H9 (cell line): ENCODE data around the gene TSGA10IP. TPM values are rescaled to one million over a fixed set of nuclear protein-coding genes. Genes with fewer than 3 reads are reported as not detected.

Source experiments
- DNase-seq: peaks from one replicate; pipeline ENCODE4 v3.0.0-alpha.2; 2017
- H2AFZ ChIP-seq: one replicate; pipeline ENCODE4 v1.6.1; 2013; ENCODE audit warnings: mild to moderate bottlenecking, low read length, control low read depth, moderate library complexity
- H2AK5ac ChIP-seq: 2 replicates; pipeline ENCODE4 v1.6.1; 2013; ENCODE audit warnings: low read length, control low read depth, mixed read lengths; ENCODE audit not compliant: insufficient read length
- H2BK120ac ChIP-seq: one replicate; pipeline ENCODE4 v1.6.1; 2013; ENCODE audit warnings: low read depth, mild to moderate bottlenecking, low read length, control low read depth, inconsistent platforms; ENCODE audit not compliant: poor library complexity, severe bottlenecking
- H2BK12ac ChIP-seq: 2 replicates; pipeline ENCODE4 v1.6.1; 2013; ENCODE audit warnings: low read length, control low read depth, mixed read lengths, low read depth; ENCODE audit not compliant: insufficient read length
- H2BK15ac ChIP-seq: 2 replicates; pipeline ENCODE4 v1.6.1; 2013; ENCODE audit warnings: low read depth, low read length, control low read depth
- H2BK20ac ChIP-seq: one replicate; pipeline ENCODE4 v1.6.1; 2013; ENCODE audit warnings: low read depth, mild to moderate bottlenecking, low read length, control low read depth, inconsistent platforms; ENCODE audit not compliant: poor library complexity, severe bottlenecking
- H2BK5ac ChIP-seq: 2 replicates; pipeline ENCODE4 v1.6.1; 2013; ENCODE audit warnings: low read length, control low read depth, mixed read lengths; ENCODE audit not compliant: insufficient read length
- H3K14ac ChIP-seq: 2 replicates; pipeline ENCODE4 v1.6.1; 2013; ENCODE audit warnings: low read length, control low read depth; ENCODE audit not compliant: insufficient read depth
- H3K18ac ChIP-seq: 2 replicates; pipeline ENCODE4 v1.6.1; 2013; ENCODE audit warnings: low read depth, mild to moderate bottlenecking, mixed read lengths, low read length, control low read depth; ENCODE audit not compliant: insufficient read length
- H3K23ac ChIP-seq: 2 replicates; pipeline ENCODE4 v1.6.1; 2013; ENCODE audit warnings: low read length, control low read depth, mixed read lengths, low read depth; ENCODE audit not compliant: insufficient read length
- H3K23me2 ChIP-seq: 2 replicates; pipeline ENCODE4 v1.6.1; 2013; ENCODE audit warnings: low read depth, mild to moderate bottlenecking, mixed read lengths, low read length, control low read depth; ENCODE audit not compliant: insufficient read length, poor library complexity, severe bottlenecking
- H3K27ac ChIP-seq: 2 replicates; pipeline ENCODE4 v1.5.1; 2013; ENCODE audit warnings: low read length, control low read depth, mixed read lengths, low read depth; ENCODE audit not compliant: insufficient read length
- H3K27me3 ChIP-seq: 2 replicates; pipeline ENCODE4 v1.6.1; 2013; ENCODE audit warnings: low read length, control low read depth, inconsistent platforms; ENCODE audit not compliant: insufficient read depth
- H3K4ac ChIP-seq: 2 replicates; pipeline ENCODE4 v1.6.1; 2013; ENCODE audit warnings: low read depth, mild to moderate bottlenecking, control low read depth, inconsistent platforms, low read length, moderate library complexity
- H3K4me1 ChIP-seq: 2 replicates; pipeline ENCODE4 v1.6.1; 2013; ENCODE audit warnings: low read length, control low read depth, inconsistent platforms; ENCODE audit not compliant: insufficient read depth
- H3K4me2 ChIP-seq: 2 replicates; pipeline ENCODE4 v1.6.1; 2013; ENCODE audit warnings: low read length, control low read depth, mixed read lengths; ENCODE audit not compliant: insufficient read length, insufficient read depth
- H3K56ac ChIP-seq: 2 replicates; pipeline ENCODE4 v1.6.1; 2013; ENCODE audit warnings: low read depth, mild to moderate bottlenecking, mixed read lengths, low read length, control low read depth; ENCODE audit not compliant: insufficient read length
- H3K79me1 ChIP-seq: 2 replicates; pipeline ENCODE4 v1.6.1; 2013; ENCODE audit warnings: low read depth, mild to moderate bottlenecking, moderate library complexity, low read length, control low read depth, inconsistent platforms; ENCODE audit not compliant: insufficient read depth, poor library complexity, severe bottlenecking
- H3K79me2 ChIP-seq: 2 replicates; pipeline ENCODE4 v1.6.1; 2013; ENCODE audit warnings: low read length, control low read depth, inconsistent platforms; ENCODE audit not compliant: insufficient read depth
- H3K9ac ChIP-seq: 2 replicates; pipeline ENCODE4 v1.6.1; 2013; ENCODE audit warnings: low read length, control low read depth, mixed read lengths; ENCODE audit not compliant: insufficient read length; ENCODE audit errors: extremely low read depth
- H3K9me3 ChIP-seq: one replicate; pipeline ENCODE4 v1.6.1; 2013; ENCODE audit warnings: low read depth, low read length, inconsistent platforms; ENCODE audit not compliant: control insufficient read depth
- H3T11ph ChIP-seq: one replicate; pipeline ENCODE4 v1.6.1; 2013; ENCODE audit warnings: mild to moderate bottlenecking, low read length, control low read depth, inconsistent platforms
- H4K20me1 ChIP-seq: one replicate; pipeline ENCODE4 v1.6.1; 2013; ENCODE audit not compliant: control insufficient read depth, insufficient read length, insufficient read depth
- H4K5ac ChIP-seq: 2 replicates; pipeline ENCODE4 v1.6.1; 2013; ENCODE audit warnings: low read depth, mild to moderate bottlenecking, mixed read lengths, low read length, control low read depth; ENCODE audit not compliant: insufficient read length
- H4K8ac ChIP-seq: replicated peaks from 2 replicates; pipeline ENCODE4 v1.6.1; 2013; ENCODE audit warnings: low read length, control low read depth, mixed read lengths, low read depth; ENCODE audit not compliant: insufficient read length
- H4K91ac ChIP-seq: 2 replicates; pipeline ENCODE4 v1.6.1; 2013; ENCODE audit warnings: low read depth, mild to moderate bottlenecking, moderate library complexity, mixed read lengths, low read length, control low read depth; ENCODE audit not compliant: insufficient read length
- H3K27ac Mint-ChIP-seq, 3 experiments: 2 replicates in 2 of 3; 3 replicates in 1 of 3; pipeline ENCODE4 v1.8.0; 2020 to 2021; ENCODE audit warnings: mixed read lengths in 3 of 3, mild to moderate bottlenecking in 1 of 3, moderate library complexity in 1 of 3
- H3K27me3 Mint-ChIP-seq: 2 replicates; pipeline ENCODE4 v1.8.0; 2021; ENCODE audit warnings: low read depth, mild to moderate bottlenecking, moderate library complexity, mixed read lengths
- H3K36me3 Mint-ChIP-seq, 3 experiments: 2 replicates in 2 of 3; 3 replicates in 1 of 3; pipeline ENCODE4 v1.8.0; 2020 to 2021; ENCODE audit warnings: low read depth in 3 of 3, mixed read lengths in 3 of 3; ENCODE audit not compliant: insufficient read depth in 1 of 3
- H3K4me1 Mint-ChIP-seq, 2 experiments: 2 replicates each; pipeline ENCODE4 v1.8.0; 2020; ENCODE audit warnings: mixed read lengths in 2 of 2
- H3K4me3 Mint-ChIP-seq, 2 experiments: 2 replicates in 1 of 2; 3 replicates in 1 of 2; pipeline ENCODE4 v1.8.0; 2020 to 2021; ENCODE audit warnings: mild to moderate bottlenecking in 2 of 2, mixed read lengths in 2 of 2, moderate library complexity in 1 of 2
- H3K9me3 Mint-ChIP-seq, 2 experiments: 2 replicates in 1 of 2; 3 replicates in 1 of 2; pipeline ENCODE4 v1.8.0; 2020; ENCODE audit warnings: mild to moderate bottlenecking in 2 of 2, mixed read lengths in 2 of 2, moderate library complexity in 1 of 2
- whole genome bisulfite sequencing: extraction: QIAGEN DNeasy Blood & Tissue Kit; methylation state at CpG from one replicate; pipeline ENCODE4 v1.1.7; 2013; ENCODE audit warnings: missing lambda C conversion rate, low lambda C conversion rate, mixed read lengths; ENCODE audit not compliant: insufficient read length; ENCODE audit errors: extremely low coverage; 5-methylcytosine and 5-hydroxymethylcytosine counted together
- total RNA-seq: library from RNA; stranded (reverse); gene quantifications from 2 replicates; pipeline ENCODE4 v1.2.1, GENCODE V29; 2021
- TF ChIP-seq, protein P1 (sequence below): fragments of 200-600 bp; sonication (generic); conservative IDR thresholded peaks from 3 replicates; pipeline ENCODE4 v1.8.0; 2021; ENCODE audit warnings: antibody characterized with exemption, mild to moderate bottlenecking

The TSGA10IP gene
- total RNA-seq, 1 experiment from 2014 or later, result 2.2 TPM

DNA sequence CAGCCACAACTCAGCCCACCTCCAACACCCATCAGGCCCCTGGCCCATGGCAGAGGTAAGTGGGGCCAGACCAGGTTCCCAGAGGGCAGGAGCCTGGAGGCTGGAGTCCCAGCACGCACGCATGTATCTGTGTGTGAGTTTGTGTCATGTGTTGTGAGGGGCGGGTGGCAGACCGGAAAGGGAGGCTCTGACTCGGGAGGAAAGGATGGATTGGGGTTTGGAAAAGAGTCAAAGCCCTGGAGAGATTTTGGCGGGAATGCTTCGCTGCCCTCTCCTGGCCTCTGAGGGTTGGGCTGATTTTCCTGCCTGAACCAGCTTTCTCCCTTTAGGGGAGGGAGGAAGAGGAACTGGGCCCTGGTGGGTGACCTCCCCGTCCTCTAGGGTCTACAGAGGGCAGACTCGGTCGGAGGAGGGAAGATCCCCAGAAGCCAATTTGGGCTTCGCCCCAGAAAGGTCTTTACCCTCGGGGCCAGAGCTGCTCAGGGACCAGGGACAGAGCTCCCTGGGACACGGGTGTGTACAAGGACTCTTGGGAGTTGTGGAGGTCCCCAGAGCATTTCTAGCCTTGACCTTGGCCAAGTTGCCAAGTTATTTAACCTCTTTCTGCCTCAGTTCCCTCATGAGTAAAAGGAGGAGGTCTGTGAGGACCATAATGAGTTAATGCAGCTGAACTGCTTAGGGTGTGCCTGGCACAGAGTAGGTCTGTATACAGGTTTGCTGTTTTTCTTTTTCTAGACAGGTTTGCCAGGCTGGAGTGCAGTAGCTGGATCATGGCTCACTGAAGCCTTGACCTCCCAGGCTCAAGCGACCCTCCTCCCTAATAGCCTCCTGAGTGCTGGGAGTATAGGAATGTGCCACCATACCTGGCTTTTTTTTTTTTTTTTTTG is 33.4 kb upstream of the TSGA10IP start:
- H3K4me1 ChIP-seq, result no peaks in the 10 kb centered on the region; the same call in 1 of the 2 replicates
- no peak overlapping the region for H2BK15ac ChIP-seq
- H3K9ac ChIP-seq, result no peak overlapping the region
- no peaks in the 10 kb centered on the region for H3K9me3 ChIP-seq
- H3K14ac ChIP-seq, result peak overlapping the region; percentile 44
- H4K20me1 ChIP-seq, result no peaks in the 10 kb centered on the region
- TF ChIP-seq, protein P1, sequence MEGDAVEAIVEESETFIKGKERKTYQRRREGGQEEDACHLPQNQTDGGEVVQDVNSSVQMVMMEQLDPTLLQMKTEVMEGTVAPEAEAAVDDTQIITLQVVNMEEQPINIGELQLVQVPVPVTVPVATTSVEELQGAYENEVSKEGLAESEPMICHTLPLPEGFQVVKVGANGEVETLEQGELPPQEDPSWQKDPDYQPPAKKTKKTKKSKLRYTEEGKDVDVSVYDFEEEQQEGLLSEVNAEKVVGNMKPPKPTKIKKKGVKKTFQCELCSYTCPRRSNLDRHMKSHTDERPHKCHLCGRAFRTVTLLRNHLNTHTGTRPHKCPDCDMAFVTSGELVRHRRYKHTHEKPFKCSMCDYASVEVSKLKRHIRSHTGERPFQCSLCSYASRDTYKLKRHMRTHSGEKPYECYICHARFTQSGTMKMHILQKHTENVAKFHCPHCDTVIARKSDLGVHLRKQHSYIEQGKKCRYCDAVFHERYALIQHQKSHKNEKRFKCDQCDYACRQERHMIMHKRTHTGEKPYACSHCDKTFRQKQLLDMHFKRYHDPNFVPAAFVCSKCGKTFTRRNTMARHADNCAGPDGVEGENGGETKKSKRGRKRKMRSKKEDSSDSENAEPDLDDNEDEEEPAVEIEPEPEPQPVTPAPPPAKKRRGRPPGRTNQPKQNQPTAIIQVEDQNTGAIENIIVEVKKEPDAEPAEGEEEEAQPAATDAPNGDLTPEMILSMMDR, result peak; percentile 59
- no peak overlapping the region for H3K27ac ChIP-seq
- no peak overlapping the region for H2AK5ac ChIP-seq
- H3K23ac ChIP-seq, result no peak overlapping the region
- H3K79me2 ChIP-seq, result no peaks in the 10 kb centered on the region
- no peak overlapping the region for H2BK12ac ChIP-seq
- no peak overlapping the region for H2BK5ac ChIP-seq
- H2BK20ac ChIP-seq, result no peak overlapping the region
- H3K18ac ChIP-seq, result peak overlapping the region; percentile 45
- H3K79me1 ChIP-seq, result no peaks in the 10 kb centered on the region
- H4K8ac ChIP-seq, result no peak overlapping the region
- H2BK120ac ChIP-seq, result no peak overlapping the region
- Mint-ChIP-seq H3K4me3 (peak overlapping the region in 1 of 2 experiments; percentile 34; a peak in 1 of 5 replicates), H3K36me3 (peaks cover 0 to 2% (median 2%) of the 10 kb centered on the region in 3 experiments; a peak in 2 of 7 replicates), H3K4me1 (peaks cover 16 to 18% of the 10 kb centered on the region in 2 experiments), H3K27me3 (peaks cover 45% of the 10 kb centered on the region), H3K9me3 (no peaks in the 10 kb centered on the region; a peak in 1 of 5 replicates), H3K27ac (peak overlapping the region in 1 of 3 experiments; percentile 30; a peak in 3 of 7 replicates)
- DNase-seq, result peak; percentile 79
- WGBS, result no CpG with 5 or more reads among the region's 14 CpGs
- no peak overlapping the region for H3T11ph ChIP-seq
- no peak overlapping the region for H4K5ac ChIP-seq
- no peak overlapping the region for H3K4ac ChIP-seq
- no peak overlapping the region for H3K4me2 ChIP-seq
- H3K23me2 ChIP-seq, result no peaks in the 10 kb centered on the region
- no peak overlapping the region for H3K56ac ChIP-seq
- H2AFZ ChIP-seq, result no peak overlapping the region
- H4K91ac ChIP-seq, result no peak overlapping the region
- no peaks in the 10 kb centered on the region for H3K27me3 ChIP-seq
